ACC112 (cell line): ENCODE results near the gene LCTL.
"Not testable (repeated sequence)": the region's sequence is repeated elsewhere in the genome, so short reads cannot be mapped to it uniquely, and the experiment has no call there.

Experiments used
- H2AFZ ChIP-seq: fragments of 200-600 bp; sonication (generic); one replicate; pipeline ENCODE4 v1.6.0; 2017; ENCODE audit warnings: antibody characterized with exemption, low read length; ENCODE audit not compliant: unreplicated experiment
- H3K27ac ChIP-seq: fragments of 200-600 bp; sonication (generic); 2 replicates; pipeline ENCODE4 v1.5.1; 2014; ENCODE audit warnings: low read depth, mild to moderate bottlenecking, antibody characterized with exemption, low read length, moderate library complexity
- H3K27me3 ChIP-seq: fragments of 200-600 bp; sonication (generic); 2 replicates; pipeline ENCODE4 v1.6.1; 2014; ENCODE audit warnings: mild to moderate bottlenecking, antibody characterized with exemption, low read length, moderate library complexity, mixed read lengths; ENCODE audit not compliant: insufficient read depth
- H3K36me3 ChIP-seq: fragments of 200-600 bp; sonication (generic); 2 replicates; pipeline ENCODE4 v1.6.1; 2016; ENCODE audit warnings: mild to moderate bottlenecking, antibody characterized with exemption, low read length, moderate library complexity, mixed read lengths; ENCODE audit not compliant: insufficient read depth
- H3K4me1 ChIP-seq: fragments of 200-600 bp; sonication (generic); one replicate; pipeline ENCODE4 v1.6.1; 2016; ENCODE audit warnings: low read length, mixed read lengths; ENCODE audit not compliant: insufficient read depth, unreplicated experiment, control insufficient read depth
- H3K4me3 ChIP-seq: fragments of 200-600 bp; sonication (generic); 2 replicates; pipeline ENCODE4 v1.5.1; 2014; ENCODE audit warnings: mild to moderate bottlenecking, low read depth, low read length
- H3K79me2 ChIP-seq: fragments of 200-600 bp; sonication (generic); one replicate; pipeline ENCODE4 v1.6.0; 2016; ENCODE audit warnings: low read length; ENCODE audit not compliant: control insufficient read depth, unreplicated experiment, insufficient read depth

LCTL gene

GRCh38 chr15:66524838-66525237, 41.0 kb downstream of the LCTL start:
- Histone ChIP-seq H2AFZ (no peak overlapping the region), H3K27me3 (no peaks in the 10 kb centered on the region), H3K79me2 (peaks cover 3% of the 10 kb centered on the region), H3K27ac (no peak overlapping the region), H3K4me3 (no peak overlapping the region), H3K4me1 (peaks cover 3% of the 10 kb centered on the region), H3K36me3 (peaks cover 22% of the 10 kb centered on the region)

- peaks cover 3% of the 10 kb centered on the region for H3K79me2 ChIP-seq
- H3K27ac ChIP-seq, result no peak overlapping the region
- no peak overlapping the region for H2AFZ ChIP-seq
- H3K4me1 ChIP-seq, result no peaks in the 10 kb centered on the region
- peaks cover 16% of the 10 kb centered on the region for H3K36me3 ChIP-seq
- no peak overlapping the region for H3K4me3 ChIP-seq
- H3K27me3 ChIP-seq, result no peaks in the 10 kb centered on the region
Measured at GRCh38 chr15:66523926-66524325, 41.9 kb downstream of the LCTL start.

- H3K79me2 ChIP-seq, result peaks cover 5% of the 10 kb centered on the region
- H3K27me3 ChIP-seq, result no peaks in the 10 kb centered on the region
- no peak overlapping the region for H2AFZ ChIP-seq
- H3K36me3 ChIP-seq, result peaks cover 27% of the 10 kb centered on the region
- peak overlapping the region; percentile 51 for H3K27ac ChIP-seq
- no peak overlapping the region for H3K4me3 ChIP-seq
- peaks cover 21% of the 10 kb centered on the region for H3K4me1 ChIP-seq
Measured at GRCh38 chr15:66515901-66516322, 49.9 kb downstream of the LCTL start.

- Histone ChIP-seq H3K36me3 (peaks cover 26% of the 10 kb centered on the region), H3K4me1 (peaks cover 21% of the 10 kb centered on the region), H2AFZ (no peak overlapping the region), H3K27ac (no peak overlapping the region), H3K79me2 (peaks cover 11% of the 10 kb centered on the region), H3K4me3 (no peak overlapping the region), H3K27me3 (no peaks in the 10 kb centered on the region)
Measured at GRCh38 chr15:66514586-66514985, 51.2 kb downstream of the LCTL start.

DNA sequence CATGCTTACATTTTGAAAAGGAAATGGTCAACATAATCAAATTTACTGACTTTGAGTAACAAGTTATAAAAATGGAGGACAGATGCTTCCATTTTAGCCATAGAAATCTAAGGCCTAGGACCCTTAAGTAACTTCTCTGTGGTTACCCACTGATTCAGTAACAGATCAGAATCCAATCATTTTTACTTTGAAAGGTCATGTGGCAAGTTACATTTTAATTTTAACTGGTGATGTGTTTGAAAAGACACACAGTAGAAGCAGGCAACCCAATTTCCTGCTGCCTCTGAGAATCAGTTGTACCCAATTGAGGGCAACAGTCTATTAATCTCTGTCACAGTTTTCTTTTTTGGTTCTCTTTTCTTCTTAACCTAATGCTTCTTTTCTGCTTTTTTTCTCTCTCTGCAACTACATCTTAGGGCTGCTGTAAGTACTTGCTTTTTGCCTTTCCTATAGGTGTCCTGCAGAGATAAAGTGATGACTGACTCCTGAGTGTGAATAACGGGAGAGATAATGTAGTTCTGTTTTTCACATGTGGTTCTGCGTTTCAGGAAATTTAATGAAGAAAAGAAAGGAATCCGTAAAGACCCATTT, 57.4 kb downstream of the LCTL start:
- Histone ChIP-seq H3K36me3 (peaks cover 10% of the 10 kb centered on the region; the same call in 1 of the 2 replicates), H3K4me3 (no peak overlapping the region), H3K27me3 (no peaks in the 10 kb centered on the region), H3K4me1 (peaks cover 12% of the 10 kb centered on the region), H3K27ac (no peak overlapping the region), H2AFZ (no peak overlapping the region), H3K79me2 (peaks cover 67% of the 10 kb centered on the region)

GRCh38 chr15:66505818-66506217, 60.0 kb downstream of the LCTL start:
- Histone ChIP-seq H2AFZ (peak overlapping the region; percentile 84), H3K4me1 (peaks cover 29% of the 10 kb centered on the region), H3K36me3 (peaks cover 33% of the 10 kb centered on the region), H3K4me3 (peak overlapping the region; percentile 97), H3K27me3 (no peaks in the 10 kb centered on the region), H3K79me2 (peaks cover 88% of the 10 kb centered on the region), H3K27ac (peak overlapping the region; percentile 95)

GRCh38 chr15:66505430-66505811, 60.4 kb downstream of the LCTL start:
- H3K79me2 ChIP-seq, result peaks cover 88% of the 10 kb centered on the region

DNA sequence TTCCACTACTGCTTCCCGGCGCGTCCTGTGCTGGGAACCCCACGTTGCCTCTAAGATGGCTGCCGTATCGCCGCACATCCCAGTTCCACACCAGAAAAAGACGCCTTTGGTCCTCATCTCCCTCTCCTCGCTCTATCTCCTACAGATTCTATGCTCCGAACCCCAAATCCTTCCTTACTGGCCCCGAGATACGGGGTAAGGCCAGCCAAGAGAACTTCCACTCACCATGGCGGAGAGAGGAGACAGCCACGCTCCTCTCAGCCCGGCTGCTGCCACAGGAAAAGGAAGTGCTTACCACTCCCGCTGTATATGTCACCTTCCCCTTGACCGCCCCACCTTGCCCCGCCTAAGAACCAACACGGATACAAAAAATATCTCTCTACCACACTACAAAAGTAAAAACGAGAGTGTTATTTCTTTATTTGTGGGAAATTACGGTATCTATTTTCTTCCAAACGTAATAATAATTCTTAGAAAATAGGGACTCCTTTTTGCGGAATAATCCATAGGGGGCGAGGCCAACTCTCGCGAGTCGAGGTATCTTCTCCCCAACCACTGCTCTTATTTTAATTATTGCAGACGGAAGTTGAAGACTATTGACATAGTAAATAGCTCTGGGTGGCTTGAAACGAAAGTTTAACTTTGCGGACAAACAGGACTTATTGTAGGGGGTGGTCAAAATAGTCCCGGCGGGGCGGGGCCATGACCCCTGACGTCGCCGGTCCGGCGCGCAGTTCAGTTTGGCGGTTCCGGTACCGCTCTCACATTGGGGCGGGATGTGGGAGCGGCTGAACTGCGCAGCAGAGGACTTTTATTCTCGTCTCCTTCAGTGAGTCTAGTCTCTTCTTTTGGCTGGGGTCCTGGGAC, 61.0 kb downstream of the LCTL start, which contains the start of the genes RPL4 and ZWILCH:
TSS of gene RPL4 (minus strand) at position 293 of the 867 bp plus-strand sequence. CDS start at position 228, 65 bp downstream.
TSS of gene ZWILCH (plus strand) at position 764 of the 867 bp plus-strand sequence. CDS start at position 777, 13 bp downstream.
- Histone ChIP-seq H3K4me3 (peak within 1 kb of the TSS; percentile 97), H3K79me2 (peaks cover 86% of the 10 kb centered on the region), H3K27me3 (no peaks in the 10 kb centered on the region), H3K27ac (peak within 1 kb of the TSS; percentile 95), H3K36me3 (peaks cover 41% of the 10 kb centered on the region), H3K4me1 (peaks cover 29% of the 10 kb centered on the region), H2AFZ (peak within 1 kb of the TSS; percentile 84)

More at GRCh38 chr15:66505430-66505811, 60.4 kb downstream of the LCTL start:
- H3K4me1 ChIP-seq, result peaks cover 29% of the 10 kb centered on the region
- no peaks in the 10 kb centered on the region for H3K27me3 ChIP-seq
- H2AFZ ChIP-seq, result peak overlapping the region; percentile 84
- H3K36me3 ChIP-seq, result peaks cover 36% of the 10 kb centered on the region
- peak overlapping the region; percentile 95 for H3K27ac ChIP-seq
- peak overlapping the region; percentile 97 for H3K4me3 ChIP-seq

DNA sequence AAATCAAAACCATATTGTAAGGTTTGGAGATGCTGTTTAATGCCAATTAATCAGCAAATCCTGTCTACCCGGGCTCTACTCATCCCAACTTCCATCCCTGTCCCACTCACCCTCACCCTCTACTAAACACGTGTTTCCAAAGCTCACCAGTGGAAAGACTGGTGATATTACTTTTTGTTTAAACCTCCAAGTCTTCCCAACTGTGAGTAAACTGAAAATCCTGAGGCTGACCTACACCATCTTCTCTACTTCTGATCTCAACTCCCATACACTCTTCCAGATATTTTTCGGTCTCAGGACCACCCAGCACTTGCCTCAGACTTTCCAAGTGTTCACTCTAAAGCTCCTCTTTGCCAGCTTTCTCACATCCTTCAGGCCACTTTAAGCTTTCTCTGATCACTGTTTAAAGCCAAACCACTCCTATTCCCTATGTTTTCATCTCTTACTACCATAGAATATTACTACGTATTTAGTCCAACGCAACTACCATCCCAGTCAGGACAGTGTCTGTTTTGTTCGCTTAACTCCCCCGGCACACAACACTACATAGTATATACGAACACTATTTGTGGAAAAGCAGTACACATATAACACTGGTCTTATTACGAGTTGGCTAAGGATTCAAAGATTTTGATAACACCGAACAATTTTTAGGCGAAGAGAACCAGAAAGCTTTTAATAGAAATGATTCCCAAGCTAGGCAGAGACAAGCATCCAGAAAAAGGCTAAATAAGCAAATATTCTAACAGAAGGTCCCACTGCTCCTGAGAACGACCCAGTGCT, 61.8 kb downstream of the LCTL start:
- no peaks in the 10 kb centered on the region for H3K27me3 ChIP-seq
- H3K27ac ChIP-seq, result peak overlapping the region; percentile 95
- H3K79me2 ChIP-seq, result peaks cover 80% of the 10 kb centered on the region
- no peak overlapping the region for H2AFZ ChIP-seq
- H3K36me3 ChIP-seq, result peaks cover 41% of the 10 kb centered on the region
- peaks cover 29% of the 10 kb centered on the region for H3K4me1 ChIP-seq
- peak overlapping the region; percentile 97 for H3K4me3 ChIP-seq

DNA sequence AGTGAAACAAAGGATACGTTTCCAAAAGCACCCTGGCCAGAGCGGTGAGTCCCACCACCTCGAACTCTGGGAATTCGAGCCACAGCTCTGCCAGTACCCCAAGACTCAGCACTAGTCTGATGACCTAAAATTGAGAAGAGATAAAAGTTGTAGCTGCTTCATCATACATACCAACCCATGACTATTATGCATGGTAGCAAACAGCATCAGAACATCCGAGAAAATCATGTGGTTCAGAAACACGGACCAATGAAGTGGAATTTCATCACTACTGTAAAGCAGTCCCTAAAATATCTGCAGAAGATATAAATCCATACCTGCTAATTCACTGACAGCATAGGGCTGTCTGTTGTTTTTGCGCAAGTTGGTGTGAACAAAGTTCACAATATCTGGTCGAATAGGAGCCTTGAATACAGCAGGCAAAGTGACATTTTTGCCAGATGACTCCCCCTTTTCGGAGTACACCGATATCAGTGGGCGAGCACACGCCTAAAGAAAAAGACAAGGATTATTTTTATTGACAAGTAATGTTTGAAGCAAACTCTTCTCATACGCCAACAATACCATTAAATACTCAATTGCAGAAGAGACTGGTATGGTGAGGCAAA, 62.7 kb downstream of the LCTL start:
- Histone ChIP-seq H3K36me3 (peaks cover 50% of the 10 kb centered on the region), H3K4me3 (peak overlapping the region; percentile 97), H3K27ac (peak overlapping the region; percentile 95), H3K79me2 (peaks cover 73% of the 10 kb centered on the region), H3K4me1 (peaks cover 29% of the 10 kb centered on the region)
- H3K27me3 ChIP-seq, H2AFZ ChIP-seq: not testable (repeated sequence)
